GM12875 (cell line): ENCODE measurements around the gene RAB1B.

Experiments used
- H3K4me3 ChIP-seq: one replicate; pipeline ENCODE4 v1.5.1; 2011; ENCODE audit warnings: low read depth, low read length, control low read depth
- CTCF ChIP-seq: IDR thresholded peaks from 2 replicates; pipeline ENCODE4 v1.5.1; 2011; ENCODE audit warnings: low read depth, mild to moderate bottlenecking, control low read depth, inconsistent platforms, low read length, moderate library complexity, borderline replicate concordance; ENCODE audit not compliant: insufficient read depth

Gene RAB1B

GRCh38 chr11:66280428-66280827 is 12.0 kb downstream of the RAB1B start:
- TF ChIP-seq CTCF, result no peak
- no peak overlapping the region for H3K4me3 ChIP-seq

- no peak for TF ChIP-seq CTCF
- H3K4me3 ChIP-seq, result no peak overlapping the region
Observed at GRCh38 chr11:66281001-66281400, 12.6 kb downstream of the RAB1B start.

- TF ChIP-seq CTCF, result no peak
- no peak overlapping the region for H3K4me3 ChIP-seq
Observed at GRCh38 chr11:66281776-66282467, 13.5 kb downstream of the RAB1B start.

- no peak overlapping the region for H3K4me3 ChIP-seq
- TF ChIP-seq CTCF, result peak; percentile 98
Observed at GRCh38 chr11:66282468-66283455, 14.3 kb downstream of the RAB1B start.

GRCh38 chr11:66283461-66284105 is 15.1 kb downstream of the RAB1B start:
- TF ChIP-seq CTCF, result 0 out of 2 replicates have a peak, but pooled peaks have one; percentile 12
- no peak overlapping the region for H3K4me3 ChIP-seq

- no peak for TF ChIP-seq CTCF
- no peak overlapping the region for H3K4me3 ChIP-seq
Observed at GRCh38 chr11:66284526-66285078, 16.2 kb downstream of the RAB1B start.
